Activated CD4-positive, alpha-beta T cell treated with anti-CD3 and anti-CD28 coated beads for 4 hours (primary cell): ENCODE results near the gene ZNF48.

Experiments used
- DNase-seq, 2 donors: peaks; one replicate each; pipeline ENCODE4 v3.0.0-alpha.2; 2020

The ZNF48 gene

DNA sequence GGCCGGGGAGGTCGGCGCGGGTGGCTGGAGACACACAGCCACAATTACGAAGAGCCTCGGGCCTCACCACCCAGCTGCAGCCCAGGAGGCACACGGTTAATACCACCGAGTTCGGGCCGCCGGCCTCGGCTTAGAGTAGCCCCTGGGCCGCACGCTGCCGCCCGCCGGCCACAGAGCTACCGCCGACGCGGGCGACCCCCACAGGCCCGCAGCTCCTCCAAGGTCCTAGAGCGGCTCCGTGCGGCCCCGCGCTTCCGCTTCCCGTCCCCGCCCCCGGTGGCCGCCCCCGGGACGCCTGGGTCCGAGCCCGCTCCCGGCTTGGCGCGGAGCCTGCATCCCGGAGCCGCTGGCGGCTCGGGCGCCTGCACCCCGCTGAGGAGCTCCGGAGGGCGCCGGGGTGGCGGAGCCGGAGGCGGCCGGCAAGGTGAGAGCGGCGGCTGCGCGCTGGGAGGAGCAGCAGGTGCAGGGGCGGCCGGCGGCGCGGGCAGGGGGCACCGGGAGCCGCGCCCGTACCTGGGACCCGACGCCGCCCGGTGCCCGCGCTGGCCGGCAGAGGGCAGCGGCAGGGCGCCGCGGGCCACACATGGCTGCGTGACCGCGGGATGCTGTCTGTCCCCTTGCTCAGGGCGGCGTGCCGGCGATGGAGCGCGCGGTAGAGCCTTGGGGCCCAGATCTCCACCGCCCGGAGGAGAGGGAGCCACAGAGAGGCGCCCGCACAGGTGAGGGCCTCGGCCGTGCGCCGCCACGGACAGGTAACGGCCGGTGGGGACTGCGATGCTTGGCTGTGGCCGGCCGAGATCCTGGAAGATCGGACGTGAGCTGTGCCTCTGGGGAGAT lies at the start of gene ZNF48:
TSS of gene ZNF48 (plus strand) at position 266 of the 837 bp plus-strand sequence. CDS start at position 641, 375 bp downstream.
- DNase-seq: peak; percentile 42 to 49

- DNase-seq: no peak
These were observed 48.9 kb upstream of the ZNF48 start for GRCh38 chr16:30346286-30346685.

DNA sequence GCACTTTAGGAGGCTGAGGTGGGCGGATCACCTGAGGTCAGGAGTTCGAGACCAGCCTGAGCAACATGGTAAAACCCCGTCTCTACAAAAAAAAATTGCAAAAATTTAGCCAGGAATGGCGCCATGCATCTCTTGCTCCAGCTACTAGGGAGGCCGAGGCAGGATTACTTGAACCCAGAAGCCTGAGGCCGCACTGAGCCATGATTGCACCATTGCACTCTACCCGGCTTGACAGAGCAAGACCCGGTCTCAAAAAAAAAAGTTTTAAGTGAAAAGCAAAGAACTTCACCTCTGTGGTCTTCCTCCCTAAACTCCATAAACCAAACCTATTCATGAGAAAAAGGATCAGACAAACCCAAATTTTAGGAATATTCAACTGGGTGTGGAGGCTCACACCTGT lies 47.1 kb upstream of the ZNF48 start:
- DNase-seq: no peak

GRCh38 chr16:30348929-30349328 lies 46.3 kb upstream of the ZNF48 start:
- DNase-seq: no peak

- no peak for DNase-seq
These were observed 45.5 kb upstream of the ZNF48 start for GRCh38 chr16:30349675-30350074.

DNA sequence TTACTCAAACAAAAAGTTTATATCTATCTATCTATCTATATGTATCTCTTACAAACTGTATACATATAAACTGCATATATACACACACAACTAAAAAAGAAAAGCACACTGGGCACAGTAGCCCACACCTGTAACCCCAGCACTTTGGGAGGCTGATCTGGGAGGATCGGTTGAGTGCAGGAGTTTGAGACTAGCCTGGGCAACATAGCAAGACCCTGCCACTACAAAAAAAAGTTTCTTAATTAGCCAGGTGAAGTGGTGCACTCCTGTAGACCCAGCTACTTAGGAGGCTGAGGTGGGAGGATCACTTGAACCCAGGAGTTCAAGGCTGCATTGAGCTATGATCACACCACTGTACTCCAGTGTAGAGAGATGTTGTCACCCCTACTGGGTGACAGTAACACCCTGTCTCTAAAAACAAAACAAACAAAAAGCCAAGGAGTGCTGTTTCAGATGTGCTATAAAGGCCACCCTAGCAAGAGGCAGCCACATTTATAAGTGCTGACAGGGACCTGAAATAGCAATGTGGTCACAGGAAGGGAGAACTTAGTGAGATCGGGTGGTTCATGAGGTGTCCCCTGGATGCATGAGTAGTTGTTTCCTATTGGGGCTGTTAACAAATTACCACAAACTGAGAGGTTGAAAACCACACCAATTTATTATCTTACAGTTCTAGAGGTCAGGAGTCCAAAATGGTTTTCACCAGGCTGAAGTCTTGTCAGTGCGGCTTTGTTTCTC lies 44.9 kb upstream of the ZNF48 start:
- no peak for DNase-seq

- no peak for DNase-seq
These were observed 44.2 kb upstream of the ZNF48 start for GRCh38 chr16:30351001-30351441.

DNA sequence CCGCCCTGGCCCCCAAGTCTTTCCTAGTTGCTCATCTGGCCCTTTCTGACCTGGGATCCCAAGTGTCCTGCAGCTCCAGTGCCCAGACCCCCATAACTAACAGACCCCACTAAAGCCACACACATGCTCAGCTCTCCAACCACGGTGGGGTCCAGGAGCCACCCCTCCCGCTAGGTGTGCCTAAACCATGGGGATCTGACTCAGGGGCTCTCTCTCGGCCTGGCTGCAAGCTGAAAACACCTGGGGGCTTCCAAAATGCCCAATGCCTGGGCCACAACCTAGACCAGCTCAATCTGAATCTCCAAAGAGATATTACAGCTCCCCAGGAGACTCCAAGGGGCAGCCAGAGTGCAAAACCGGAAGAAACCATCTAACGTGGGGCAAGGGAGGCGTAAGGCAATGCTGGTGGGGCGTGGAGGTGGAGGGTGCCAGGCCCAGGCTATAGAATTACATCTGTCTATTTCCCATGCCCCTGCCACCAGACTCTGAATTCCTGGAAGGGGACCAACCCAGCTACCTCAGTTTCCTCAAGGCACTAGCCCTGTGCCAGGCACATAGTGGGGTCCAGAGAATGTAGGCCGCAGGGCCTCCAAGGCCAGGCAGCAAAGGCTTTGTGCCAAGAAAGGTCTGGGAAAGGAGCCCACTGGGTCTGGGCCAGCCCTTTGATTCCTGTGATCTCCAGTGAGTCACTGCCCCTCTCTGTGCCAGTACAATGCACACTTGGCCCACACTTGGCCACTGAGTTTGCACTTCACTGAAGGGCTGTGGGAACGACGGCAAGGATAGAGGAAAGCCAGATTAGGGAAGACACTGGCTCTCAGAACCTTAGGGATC lies 43.4 kb upstream of the ZNF48 start:
- no peak for DNase-seq

DNA sequence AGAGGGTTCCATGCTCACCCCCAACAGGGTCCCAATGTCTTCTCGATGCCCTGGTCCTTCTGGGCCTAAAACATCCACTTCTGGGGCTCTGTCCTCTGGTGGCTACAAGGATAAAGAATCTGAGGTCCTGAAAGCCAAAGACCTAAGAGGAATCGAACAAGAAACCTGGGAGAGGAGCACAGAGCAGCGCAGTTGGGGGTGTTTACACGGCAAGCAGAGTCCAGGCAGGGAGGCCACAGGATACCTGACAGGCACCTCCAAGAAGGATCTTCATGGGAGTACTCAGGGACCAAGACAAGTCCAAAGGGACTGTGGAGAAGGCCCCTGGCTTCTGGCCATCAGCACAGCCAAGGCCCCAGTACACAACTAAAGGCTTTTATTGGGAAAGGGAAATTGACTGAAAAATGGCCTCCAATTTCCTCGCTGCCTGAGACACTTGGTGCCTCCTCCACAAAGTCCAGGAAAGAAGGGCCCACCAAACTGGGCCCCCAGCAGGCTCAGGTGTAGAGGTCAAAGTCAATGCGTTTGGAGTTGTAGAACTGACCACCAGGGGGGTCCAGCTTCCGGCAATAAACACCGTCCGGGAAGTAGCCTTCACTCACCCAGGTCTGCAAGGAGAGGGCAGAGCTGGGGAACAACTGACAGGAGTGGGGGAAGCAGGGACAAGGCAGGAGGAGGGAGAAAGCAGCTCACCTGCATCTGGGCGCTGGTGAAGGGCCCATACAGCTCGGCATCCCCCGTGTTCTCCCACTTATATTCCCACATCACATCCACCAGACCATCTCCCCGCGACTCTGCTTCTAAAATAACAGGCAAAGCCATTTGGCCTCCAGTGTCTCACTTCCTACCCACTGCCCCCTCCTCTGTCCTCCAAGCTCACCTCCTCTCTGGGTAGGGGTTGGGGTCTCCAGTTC lies 42.5 kb upstream of the ZNF48 start:
- no peak for DNase-seq

DNA sequence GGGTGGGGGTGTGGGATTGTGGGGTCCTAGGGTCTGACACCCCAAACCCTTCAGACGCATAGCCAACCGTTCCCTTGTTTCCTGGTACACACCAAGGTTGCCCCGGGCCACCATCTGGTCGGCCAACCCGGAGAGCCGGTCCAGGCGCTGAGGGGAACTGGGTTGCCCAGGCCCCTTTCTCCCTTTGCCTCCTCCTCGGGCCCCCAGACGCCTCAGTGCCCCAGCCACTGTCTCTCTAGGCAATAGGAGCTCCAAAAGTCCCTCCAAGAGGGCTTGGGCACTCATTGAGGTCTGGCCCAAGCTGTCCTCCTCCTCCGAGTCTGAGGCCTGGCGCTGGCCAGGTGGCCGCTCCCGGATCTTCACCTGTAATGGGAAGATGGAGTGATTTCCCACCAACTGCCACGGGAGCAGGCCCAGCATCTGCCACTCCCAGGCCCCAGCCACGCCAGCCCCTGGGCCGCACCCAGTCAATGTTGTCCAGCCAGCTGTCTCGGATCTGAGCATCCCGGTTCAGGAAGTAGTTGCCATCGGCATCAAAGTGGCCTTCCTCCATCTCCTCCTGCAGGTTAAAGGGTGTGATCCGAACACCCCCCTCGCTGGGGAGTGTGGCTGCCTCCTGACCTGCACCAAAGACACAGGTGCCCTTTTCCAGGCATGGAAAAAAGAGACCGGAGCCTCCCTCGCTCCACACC lies 41.6 kb upstream of the ZNF48 start:
- no peak for DNase-seq

DNA sequence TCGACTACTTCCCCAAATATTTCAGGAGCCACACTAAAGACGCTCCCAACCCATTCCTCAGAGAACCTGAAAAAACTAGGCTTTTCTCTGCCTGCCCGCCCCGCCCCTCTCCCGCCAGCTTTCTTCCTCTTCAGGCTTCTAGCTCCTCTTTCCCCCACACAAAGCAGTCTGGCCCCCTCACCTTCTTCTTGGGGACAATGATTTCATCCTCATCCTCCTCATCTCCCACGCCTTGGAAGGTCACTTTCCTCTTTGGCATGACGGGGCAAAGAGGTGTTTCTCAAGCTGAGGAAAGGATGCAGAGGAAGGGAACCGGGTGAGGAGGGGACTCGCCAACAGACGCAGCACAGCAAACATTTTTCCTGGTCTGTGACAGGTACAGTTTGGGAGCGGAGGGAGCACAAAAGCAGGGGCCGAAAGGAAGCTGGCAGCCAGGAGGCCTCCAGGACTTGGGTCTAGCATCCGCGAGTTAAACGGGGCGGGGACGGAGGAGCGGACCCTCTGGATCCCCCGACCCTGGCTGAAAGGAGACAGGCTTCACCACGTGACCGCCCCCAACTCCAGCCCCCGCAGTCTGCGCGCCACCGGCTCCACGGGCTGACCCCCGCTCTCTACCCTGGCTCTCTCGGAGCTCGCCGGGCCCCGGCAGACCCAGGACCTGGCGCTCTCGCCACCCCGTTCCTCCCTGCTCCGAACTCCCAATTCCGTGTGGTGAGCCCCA lies 40.6 kb upstream of the ZNF48 start:
- no peak for DNase-seq

GRCh38 chr16:30355144-30355953 lies 39.9 kb upstream of the ZNF48 start, which contains the start of gene CD2BP2:
CD2BP2 (minus strand) TSS chr16:30355308; CDS start chr16:30354681, 627 bp downstream.
- peak; percentile 88 to 89 for DNase-seq

DNA sequence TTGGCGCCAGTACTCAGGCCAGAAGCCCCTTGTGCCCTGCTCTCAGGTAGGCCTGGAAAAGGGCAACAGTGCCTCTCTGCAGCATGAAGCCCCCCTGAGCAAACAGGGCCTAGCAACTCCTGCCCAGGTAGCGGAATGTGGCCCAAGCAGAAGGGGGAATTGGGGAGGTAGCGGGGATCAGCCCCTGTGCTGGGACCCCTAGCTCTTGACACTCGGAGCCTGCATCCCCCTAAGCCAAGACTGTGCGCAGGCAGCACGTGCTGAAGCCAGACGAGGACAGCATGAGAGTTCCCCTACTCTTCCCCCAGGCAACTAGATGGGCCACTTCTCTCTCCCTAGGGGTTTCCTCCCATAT lies 39.3 kb upstream of the ZNF48 start:
- DNase-seq: no peak

GRCh38 chr16:30356401-30357084 lies 38.7 kb upstream of the ZNF48 start:
- DNase-seq: no peak

GRCh38 chr16:30357085-30357714 lies 38.0 kb upstream of the ZNF48 start:
- no peak for DNase-seq

DNA sequence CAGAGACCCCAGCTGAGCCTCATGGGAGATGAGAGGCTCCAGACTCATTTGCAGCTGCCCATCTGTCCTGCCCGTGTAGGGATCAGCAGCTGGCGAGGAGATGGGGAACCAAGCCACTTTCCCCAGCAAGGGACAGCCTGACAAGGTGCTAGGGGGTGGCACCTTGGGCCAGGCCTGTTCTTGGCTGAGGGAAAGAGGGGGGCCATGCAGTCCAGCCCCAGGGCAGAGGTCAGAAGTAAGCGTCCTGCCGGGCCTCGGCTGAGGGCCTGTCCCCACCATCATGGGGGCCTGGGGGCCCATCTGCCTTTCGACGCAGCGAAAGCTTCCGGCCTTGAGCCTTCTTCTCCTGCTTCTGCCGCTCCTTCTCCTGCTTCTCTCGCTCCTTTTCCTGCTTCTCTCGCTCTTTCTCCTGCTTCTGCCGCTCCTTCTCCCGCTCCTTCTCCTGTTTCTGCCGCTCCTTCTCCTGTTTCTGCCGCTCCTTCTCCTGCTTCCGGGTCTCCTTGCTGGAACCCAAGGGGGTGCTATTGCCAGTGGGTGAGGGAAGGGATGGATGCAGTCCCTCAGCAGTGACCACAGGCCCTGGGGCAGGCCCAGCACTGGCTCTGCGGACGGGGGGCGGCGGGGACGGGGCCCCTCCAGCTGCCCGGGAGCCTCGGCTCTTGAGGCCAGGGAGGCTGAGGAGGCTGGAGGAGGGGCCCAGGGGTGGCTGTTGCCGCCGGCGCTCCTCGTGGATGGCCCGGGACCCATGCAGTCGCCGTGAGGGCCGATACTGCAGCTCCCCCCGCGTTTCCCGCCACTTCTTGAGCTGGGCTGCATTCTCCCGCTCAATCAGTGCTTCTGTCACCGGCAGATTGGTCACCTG lies 37.3 kb upstream of the ZNF48 start:
- no peak for DNase-seq

DNA sequence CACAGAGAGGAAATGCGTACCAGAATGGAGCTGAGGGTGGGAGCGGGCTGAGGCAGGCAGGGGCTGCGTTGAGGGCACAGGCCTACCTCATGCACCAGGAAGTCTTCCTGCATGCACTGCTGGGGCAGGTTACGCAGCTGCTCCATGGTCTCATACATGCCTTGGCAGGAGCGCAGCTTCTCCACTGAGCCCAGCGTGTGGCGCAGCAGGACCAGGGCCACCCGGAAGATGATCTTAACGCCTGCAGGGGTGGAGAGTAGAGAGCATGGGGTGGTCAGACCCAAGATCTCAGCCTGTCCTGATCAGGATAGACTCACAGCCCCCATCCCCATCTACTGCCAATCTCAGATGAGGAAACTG lies 36.7 kb upstream of the ZNF48 start:
- DNase-seq: no peak
